ENCODE data around the gene AQP12A. TPM values are rescaled to one million over a fixed set of nuclear protein-coding genes. Genes with fewer than 3 reads are reported as not detected.
"Not testable (repeated sequence)": the region's sequence is repeated elsewhere in the genome, so short reads cannot be mapped to it uniquely, and the experiment has no call there.

The AQP12A gene
- total RNA-seq, 4 donors from 2014 or later, result not detected

DNA sequence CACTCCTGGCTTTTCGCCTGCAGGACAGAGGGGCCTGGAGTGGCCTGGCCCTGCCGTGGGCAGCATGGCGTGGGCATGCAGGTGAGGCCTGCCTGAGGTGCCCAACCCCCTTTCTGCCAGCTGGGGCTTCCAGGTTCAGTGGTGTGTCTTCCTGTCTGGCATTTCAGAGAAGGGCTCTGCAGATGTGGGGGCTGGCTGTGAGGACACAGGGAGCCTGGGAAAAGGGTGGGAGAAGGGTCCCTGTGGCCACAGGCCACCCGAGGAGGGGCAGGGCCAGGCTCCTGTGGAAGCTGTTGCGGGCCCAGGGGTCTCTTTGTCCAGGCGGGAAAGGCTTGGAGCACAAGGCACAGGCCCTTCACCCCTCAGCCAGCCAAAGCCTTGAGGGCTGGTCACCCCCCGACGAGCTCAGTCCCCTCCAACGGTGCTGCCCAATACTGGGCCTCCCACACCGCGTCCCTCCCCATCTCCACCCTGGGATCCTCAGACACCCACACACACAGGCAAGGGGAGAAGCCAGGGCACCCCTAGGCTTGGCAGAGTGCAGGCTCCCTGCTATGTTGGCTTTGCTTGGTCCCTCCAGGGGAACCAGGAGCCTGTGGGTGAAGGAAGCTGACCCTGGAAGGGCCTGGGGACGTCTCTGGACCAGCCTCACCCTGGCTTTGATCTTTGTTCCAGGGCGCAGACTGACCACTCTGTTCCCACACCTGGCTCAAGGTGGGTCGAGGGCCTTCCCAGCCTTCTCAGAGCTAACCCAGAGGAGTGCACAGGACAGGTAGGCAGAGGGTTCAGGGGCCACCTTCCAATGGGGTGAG is 3.7 kb upstream of the AQP12A start:
- no peaks in the 10 kb centered on the region for H3K36me3 ChIP-seq
- ATAC-seq, result no peak
- WGBS, 2 donors (ENCODE audit: low coverage in 1 of 2), result 80% methylated on average over 1 of the region's 14 CpGs; no CpG with 5 or more reads in 1 of the 2 donors

DNA sequence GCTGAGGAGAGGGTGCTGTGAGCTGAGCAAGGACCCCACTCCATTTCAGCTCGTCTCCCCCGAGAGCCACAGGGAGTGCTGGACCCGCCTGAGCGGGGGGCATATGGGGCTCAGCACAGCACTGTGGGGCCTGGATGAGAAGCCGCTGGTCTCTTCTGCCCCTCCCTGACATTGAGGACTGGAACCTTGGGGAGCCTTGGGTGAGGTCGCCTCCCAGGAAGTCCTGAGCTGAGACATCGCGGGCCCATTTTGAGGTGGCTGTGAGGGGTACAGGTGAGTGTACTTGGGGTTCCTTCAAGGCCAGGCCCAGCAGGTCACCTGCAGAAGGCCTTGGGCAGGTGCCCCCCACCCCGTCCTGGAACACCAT is 3.1 kb upstream of the AQP12A start:
- WGBS, 2 donors (ENCODE audit: low coverage in 1 of 2), result no CpG with 5 or more reads among the region's 9 CpGs
- TF ChIP-seq POLR2A (IDR thresholded peaks at IDR 0.05) (no peak), POLR2AphosphoS5 (IDR thresholded peaks at IDR 0.05) (no peak), EP300 (IDR thresholded peaks at IDR 0.05) (no peak)
- TF ChIP-seq, protein P1, sequence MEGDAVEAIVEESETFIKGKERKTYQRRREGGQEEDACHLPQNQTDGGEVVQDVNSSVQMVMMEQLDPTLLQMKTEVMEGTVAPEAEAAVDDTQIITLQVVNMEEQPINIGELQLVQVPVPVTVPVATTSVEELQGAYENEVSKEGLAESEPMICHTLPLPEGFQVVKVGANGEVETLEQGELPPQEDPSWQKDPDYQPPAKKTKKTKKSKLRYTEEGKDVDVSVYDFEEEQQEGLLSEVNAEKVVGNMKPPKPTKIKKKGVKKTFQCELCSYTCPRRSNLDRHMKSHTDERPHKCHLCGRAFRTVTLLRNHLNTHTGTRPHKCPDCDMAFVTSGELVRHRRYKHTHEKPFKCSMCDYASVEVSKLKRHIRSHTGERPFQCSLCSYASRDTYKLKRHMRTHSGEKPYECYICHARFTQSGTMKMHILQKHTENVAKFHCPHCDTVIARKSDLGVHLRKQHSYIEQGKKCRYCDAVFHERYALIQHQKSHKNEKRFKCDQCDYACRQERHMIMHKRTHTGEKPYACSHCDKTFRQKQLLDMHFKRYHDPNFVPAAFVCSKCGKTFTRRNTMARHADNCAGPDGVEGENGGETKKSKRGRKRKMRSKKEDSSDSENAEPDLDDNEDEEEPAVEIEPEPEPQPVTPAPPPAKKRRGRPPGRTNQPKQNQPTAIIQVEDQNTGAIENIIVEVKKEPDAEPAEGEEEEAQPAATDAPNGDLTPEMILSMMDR (IDR thresholded peaks at IDR 0.05), result no peak
- H3K27ac ChIP-seq, result no peak overlapping the region

More for the DNA sequence above, 3.7 kb upstream of the AQP12A start:
- Histone ChIP-seq H3K27me3 (peaks cover 7% of the 10 kb centered on the region), H3K4me3 (no peak overlapping the region), H3K4me1 (no peaks in the 10 kb centered on the region), H3K9me3 (no peaks in the 10 kb centered on the region), H3K27ac (no peak overlapping the region)
- TF ChIP-seq POLR2A (IDR thresholded peaks at IDR 0.05) (no peak), POLR2AphosphoS5 (IDR thresholded peaks at IDR 0.05) (no peak), EP300 (IDR thresholded peaks at IDR 0.05) (no peak)
- TF ChIP-seq, protein P1 (IDR thresholded peaks at IDR 0.05), result no peak

GRCh38 chr2:240689975-240690374 is 1.7 kb upstream of the AQP12A start:
- Histone ChIP-seq H3K9me3 (no peaks in the 10 kb centered on the region), H3K27ac (no peak overlapping the region), H3K27me3 (peaks cover 7% of the 10 kb centered on the region), H3K4me1 (no peaks in the 10 kb centered on the region), H3K4me3 (no peak overlapping the region), H3K36me3 (no peaks in the 10 kb centered on the region)
- no CpG with 5 or more reads among the region's 11 CpGs for WGBS, 2 donors (ENCODE audit: low coverage in 1 of 2)
- TF ChIP-seq EP300 (IDR thresholded peaks at IDR 0.05), result no peak
- TF ChIP-seq, protein P1 (IDR thresholded peaks at IDR 0.05), result no peak
- TF ChIP-seq POLR2AphosphoS5 (IDR thresholded peaks at IDR 0.05), result no peak
- ATAC-seq, result no peak

More for the DNA sequence above, 3.1 kb upstream of the AQP12A start:
- Histone ChIP-seq H3K4me1 (no peaks in the 10 kb centered on the region), H3K27me3 (peaks cover 7% of the 10 kb centered on the region), H3K36me3 (no peaks in the 10 kb centered on the region), H3K4me3 (no peak overlapping the region), H3K9me3 (no peaks in the 10 kb centered on the region)
- no peak for ATAC-seq

DNA sequence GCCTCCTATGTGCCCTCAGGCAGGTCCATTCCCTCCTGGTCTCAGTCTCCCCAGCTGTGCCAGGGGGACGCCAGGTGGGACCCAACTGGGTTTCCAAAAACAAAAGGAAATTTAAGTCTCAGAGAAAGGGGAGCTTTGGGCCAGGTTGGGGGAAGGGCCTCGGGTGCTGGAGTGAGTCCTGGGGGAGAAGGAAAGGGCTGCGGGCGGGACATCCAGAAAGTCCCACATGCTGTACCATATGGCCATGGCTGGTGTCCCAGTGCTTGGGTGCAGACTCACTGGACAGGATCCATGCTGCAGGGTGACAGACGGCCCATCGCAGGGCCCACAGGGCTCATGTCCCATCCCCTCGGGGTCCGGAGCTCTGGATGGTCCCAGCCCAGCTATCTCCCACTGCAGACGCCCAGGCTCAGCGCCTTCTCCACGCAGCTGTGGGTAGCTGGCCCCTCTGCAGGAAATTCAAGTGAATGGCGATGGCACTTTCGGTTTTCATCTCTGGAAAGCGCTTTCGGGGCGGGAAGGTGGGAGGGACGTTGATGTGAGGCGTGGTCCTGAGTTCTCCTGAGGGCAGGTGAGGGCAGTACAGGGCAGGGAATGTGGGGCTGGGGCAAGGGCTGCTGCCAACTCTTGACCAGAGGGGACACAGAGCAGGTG is 1.1 kb upstream of the AQP12A start:
- not testable (repeated sequence) for H3K4me3 ChIP-seq, H3K27me3 ChIP-seq, ATAC-seq, H3K27ac ChIP-seq, H3K4me1 ChIP-seq, H3K36me3 ChIP-seq, H3K9me3 ChIP-seq
- WGBS, 2 donors (ENCODE audit: low coverage in 1 of 2), result no CpG with 5 or more reads among the region's 18 CpGs

GRCh38 chr2:240691075-240691427 is 615 bp upstream of the AQP12A start:
- H3K9me3 ChIP-seq, ATAC-seq, H3K27me3 ChIP-seq, H3K4me3 ChIP-seq, H3K4me1 ChIP-seq, H3K27ac ChIP-seq, H3K36me3 ChIP-seq: not testable (repeated sequence)
- WGBS, 2 donors (ENCODE audit: low coverage in 1 of 2), result no CpG with 5 or more reads among the region's 2 CpGs

- H3K27ac ChIP-seq, H3K4me1 ChIP-seq, ATAC-seq, H3K27me3 ChIP-seq, H3K36me3 ChIP-seq, H3K4me3 ChIP-seq, H3K9me3 ChIP-seq: not testable (repeated sequence)
- WGBS, 2 donors (ENCODE audit: low coverage in 1 of 2), result 70% methylated on average over 2 of the region's 34 CpGs; no CpG with 5 or more reads in 1 of the 2 donors
Measured at GRCh38 chr2:240692583-240693561, 1.2 kb downstream of the AQP12A start.

GRCh38 chr2:240694304-240694703 is 2.6 kb downstream of the AQP12A start:
- not testable (repeated sequence) for H3K9me3 ChIP-seq, ATAC-seq, H3K4me3 ChIP-seq, H3K4me1 ChIP-seq, H3K36me3 ChIP-seq, H3K27ac ChIP-seq, H3K27me3 ChIP-seq
- WGBS, 2 donors (ENCODE audit: low coverage in 1 of 2), result no CpG with 5 or more reads among the region's 12 CpGs

GRCh38 chr2:240695593-240695992 is 3.9 kb downstream of the AQP12A start:
- H3K36me3 ChIP-seq, H3K9me3 ChIP-seq, H3K27ac ChIP-seq, ATAC-seq, H3K4me3 ChIP-seq, H3K4me1 ChIP-seq, H3K27me3 ChIP-seq: not testable (repeated sequence)
- WGBS, 2 donors (ENCODE audit: low coverage in 1 of 2), result no CpG with 5 or more reads among the region's 19 CpGs

GRCh38 chr2:240696469-240696868 is 4.8 kb downstream of the AQP12A start:
- ATAC-seq, H3K9me3 ChIP-seq, H3K4me1 ChIP-seq, H3K36me3 ChIP-seq, H3K27ac ChIP-seq, H3K4me3 ChIP-seq: not testable (repeated sequence)
- H3K27me3 ChIP-seq, result peaks cover 17% of the 10 kb centered on the region
- WGBS, 2 donors (ENCODE audit: low coverage in 1 of 2), result no CpG with 5 or more reads among the region's 13 CpGs

Data from gastroesophageal sphincter (tissue), 4 donors.